Endothelial cell of umbilical vein (primary cell): ENCODE results near the gene CENPS. TPM values are rescaled to one million over a fixed set of nuclear protein-coding genes. Genes with fewer than 3 reads are reported as not detected.

ENCODE experiments used
- BruUV-seq: library from RNA; stranded (reverse); fragments of 400-500 nt; replicated peaks from 2 replicates; lab custom pipeline; 2021; lab: Mats Ljungman, UMichigan
- CTCF ChIA-PET: fragments of 300-600, 350-600 bp; sonication (Branson Sonifier 250); formaldehyde crosslinking; loops from one replicate; lab custom pipeline; 2021; ENCODE audit warnings: antibody characterized with exemption, inconsistent platforms; lab: Charles Lee
- POLR2A ChIA-PET: fragments of 300-600, 350-600 bp; sonication (Branson Sonifier 250); formaldehyde crosslinking; loops from one replicate; lab custom pipeline; 2021; ENCODE audit warnings: antibody characterized with exemption, inconsistent platforms; lab: Charles Lee
- DNase-seq: peaks from one replicate; pipeline ENCODE4 v3.0.0-alpha.2; 2011; ENCODE audit warnings: low read depth, low spot score
- FAIRE-seq: peaks from 2 replicates; lab custom pipeline; 2011; peaks lifted over from hg19 to GRCh38; lab: Jason Lieb, UNC
- H2AFZ ChIP-seq: 2 replicates; pipeline ENCODE4 v1.6.0; 2012; ENCODE audit warnings: low read depth, low read length, control low read depth, inconsistent platforms
- H3K27ac ChIP-seq: 2 replicates; pipeline ENCODE4 v1.5.1; 2011; ENCODE audit warnings: low read depth, mild to moderate bottlenecking, control low read depth, low read length, moderate library complexity; ENCODE audit not compliant: insufficient read depth
- H3K27me3 ChIP-seq, 2 experiments: 2 replicates each; pipeline versions ENCODE4 v1.6.0 to v1.6.1; 2011; ENCODE audit warnings: low read length in 2 of 2, mixed read lengths in 1 of 2; ENCODE audit not compliant: control insufficient read depth in 2 of 2, insufficient read depth in 2 of 2
- H3K36me3 ChIP-seq, 2 experiments: 2 replicates in 1 of 2; 3 replicates in 1 of 2; pipeline ENCODE4 v1.5.1; 2011; ENCODE audit warnings: low read length in 2 of 2, mild to moderate bottlenecking in 1 of 2, moderate library complexity in 1 of 2; ENCODE audit not compliant: control insufficient read depth in 2 of 2, insufficient read depth in 2 of 2; ENCODE audit errors: extremely low read depth in 1 of 2
- H3K4me1 ChIP-seq: 3 replicates; pipeline ENCODE4 v1.5.1; 2011; ENCODE audit warnings: mild to moderate bottlenecking, low read length; ENCODE audit not compliant: control insufficient read depth, insufficient read depth; ENCODE audit errors: extremely low read depth
- H3K4me2 ChIP-seq: 2 replicates; pipeline ENCODE4 v1.6.1; 2011; ENCODE audit warnings: low read length, control low read depth, mixed read lengths; ENCODE audit not compliant: insufficient read depth
- H3K4me3 ChIP-seq, 3 experiments: fragments of 200-600 bp in 1 of 3; sonication (generic), shearing (Covaris generic) in 1 of 3; replicated peaks in 1 of 3; 2 replicates each; pipeline ENCODE4 v1.5.1; 2011 to 2016; ENCODE audit warnings: control low read depth in 3 of 3, low read length in 3 of 3, mild to moderate bottlenecking in 2 of 3, inconsistent platforms in 1 of 3, low read depth in 1 of 3, moderate library complexity in 1 of 3; ENCODE audit not compliant: insufficient read depth in 1 of 3
- H3K79me2 ChIP-seq: 2 replicates; pipeline ENCODE4 v1.6.0; 2012; ENCODE audit warnings: low read length, inconsistent platforms; ENCODE audit not compliant: control insufficient read depth, insufficient read depth
- H3K9ac ChIP-seq: replicated peaks from 2 replicates; pipeline ENCODE3; 2011; ENCODE audit warnings: low read length, control low read depth; ENCODE audit not compliant: insufficient read depth; ENCODE audit errors: extremely low read depth
- H3K9me1 ChIP-seq: replicated peaks from 3 replicates; pipeline ENCODE4 v1.6.0; 2011; ENCODE audit warnings: mild to moderate bottlenecking, low read length; ENCODE audit not compliant: control insufficient read depth, insufficient read depth; ENCODE audit errors: extremely low read depth
- H3K9me3 ChIP-seq: replicated peaks from 2 replicates; pipeline ENCODE4 v1.5.1; 2012; ENCODE audit warnings: low read length, inconsistent platforms; ENCODE audit not compliant: control insufficient read depth, insufficient read depth
- H4K20me1 ChIP-seq: replicated peaks from 2 replicates; pipeline ENCODE3; 2011; ENCODE audit warnings: mild to moderate bottlenecking, low read length; ENCODE audit not compliant: control insufficient read depth, insufficient read depth; ENCODE audit errors: extremely low read depth
- CTCF ChIP-seq, 2 donors: IDR thresholded peaks; 1 replicate in 1 of 2; 2 replicates in 1 of 2; pipeline ENCODE4 v1.5.1; 2011; ENCODE audit warnings: low read length in 2 of 2, mild to moderate bottlenecking in 2 of 2, moderate library complexity in 2 of 2, control low read depth in 1 of 2, inconsistent platforms in 1 of 2, low read depth in 1 of 2; ENCODE audit not compliant: insufficient read depth in 1 of 2; ENCODE audit errors: extremely low read depth in 1 of 2
- EZH2 ChIP-seq: IDR thresholded peaks from 2 replicates; pipeline ENCODE4 v1.6.1; 2012; ENCODE audit warnings: borderline replicate concordance, low read depth, mild to moderate bottlenecking, moderate library complexity, low read length, inconsistent platforms; ENCODE audit not compliant: severe bottlenecking
- FOS ChIP-seq: IDR thresholded peaks from 2 replicates; pipeline ENCODE4 v1.6.1; 2011; ENCODE audit warnings: mild to moderate bottlenecking, low read length, moderate library complexity, borderline replicate concordance; ENCODE audit not compliant: insufficient read depth
- GATA2 ChIP-seq: IDR thresholded peaks from 2 replicates; pipeline ENCODE4 v1.7.0; 2011; ENCODE audit warnings: low read depth, mild to moderate bottlenecking, moderate library complexity, mixed read lengths, low read length; ENCODE audit not compliant: insufficient read length, insufficient read depth
- JUN ChIP-seq: IDR thresholded peaks from 2 replicates; pipeline ENCODE4 v1.6.1; 2011; ENCODE audit warnings: borderline replicate concordance, low read depth; ENCODE audit not compliant: insufficient read length, insufficient read depth
- MAX ChIP-seq: IDR thresholded peaks from 2 replicates; pipeline ENCODE4 v1.6.1; 2011; ENCODE audit not compliant: insufficient read depth, insufficient read length
- MYC ChIP-seq: IDR thresholded peaks from one replicate; pipeline ENCODE4 v1.6.1; 2011; ENCODE audit warnings: mild to moderate bottlenecking, low read depth, low read length
- POLR2A ChIP-seq: IDR thresholded peaks from 2 replicates; pipeline ENCODE4 v1.6.1; 2012; ENCODE audit warnings: low read depth, mild to moderate bottlenecking, control low read depth, low read length
- POLR2AphosphoS5 ChIP-seq: IDR thresholded peaks from 2 replicates; pipeline ENCODE4 v1.6.1; 2012; ENCODE audit warnings: low read depth, mild to moderate bottlenecking, control low read depth, low read length, moderate library complexity; ENCODE audit not compliant: insufficient read depth
- dilution Hi-C: fragments of 300-500 bp; cut with MboI; formaldehyde crosslinking; loops from one replicate; pipeline ENCODE4 v1.15.0; 2019; ENCODE audit warnings: low sequenced_read_pairs; ENCODE audit not compliant: extremely low pct_ligation_motif_present
- intact Hi-C: fragments of 100-400 bp; cut with micrococcal nuclease; formaldehyde crosslinking; loops from one replicate; pipeline ENCODE4 v1.10.0; 2022
- polyA plus RNA-seq, 4 experiments: library from polyadenylated mRNA; depleted of rRNA in 3 of 4; stranded (reverse) in 3 of 4; unstranded in 1 of 4; fragments of >200 nt; gene quantifications; 2 replicates each; pipeline versions ENCODE4 v1.2.1 to v1.2.3, GENCODE V29; 2011 to 2012; ENCODE audit warnings: missing spikeins in 1 of 4
- total RNA-seq: library from RNA; stranded (reverse); gene quantifications from 2 replicates; pipeline ENCODE4 v1.2.3, GENCODE V29; 2021

Gene CENPS
- total and polyA plus RNA-seq, 2 donors (not counting 3 experiments of a cell fraction or from before 2014, with no cell fraction given): 10.2 to 16.2 TPM

- H3K79me2 ChIP-seq: peaks cover 13% of the 10 kb centered on the region
Observed at GRCh38 chr1:10407201-10407600, 23.0 kb upstream of the CENPS start.

More at GRCh38 chr1:10407201-10407600, 23.0 kb upstream of the CENPS start:
- no peak for FAIRE-seq
- no TSS peak for BruUV-seq
- Histone ChIP-seq H3K9me3 (no peaks in the 10 kb centered on the region), H3K4me2 (no peak overlapping the region), H3K4me1 (peaks cover 16% of the 10 kb centered on the region), H3K27ac (no peak overlapping the region), H3K9me1 (no peaks in the 10 kb centered on the region), H3K4me3 (no peak overlapping the region), H2AFZ (no peak overlapping the region), H3K27me3 (no peaks in the 10 kb centered on the region), H4K20me1 (no peaks in the 10 kb centered on the region), H3K36me3 (peaks cover 45 to 49% of the 10 kb centered on the region in 2 experiments), H3K9ac (no peak overlapping the region)
- no peak for DNase-seq
- intact Hi-C loops (no loop called here), dilution Hi-C loops (no loop called here)
- TF ChIP-seq POLR2A (no peak), POLR2AphosphoS5 (no peak), EZH2 (no peak), MYC (no peak), MAX (no peak), CTCF (IDR thresholded peaks at IDR 0.05; ENCODE audit: extremely low read depth in 1 of 2, insufficient read depth in 1 of 2, low read depth in 1 of 2, low read length in 2 of 2) (no peak), FOS (no peak), GATA2 (no peak), JUN (no peak)
- CTCF ChIA-PET: interaction anchor here (1.7 to 2.4 kb wide), 2 partner anchors 19 to 30 kb away, joined by 4 to 7 read pairs; no protein-coding TSS in a partner anchor
- POLR2A ChIA-PET: no interaction called here
